Endodermal cell (in vitro differentiated cells): ENCODE measurements around the gene NAA10. TPM values are rescaled to one million over a fixed set of nuclear protein-coding genes. Genes with fewer than 3 reads are reported as not detected.

Experiments
- DNase-seq: peaks from one replicate; pipeline ENCODE4 v3.0.0-alpha.2; 2017
- H3K27ac ChIP-seq: 2 replicates; pipeline ENCODE4 v1.5.1; 2013; ENCODE audit warnings: mild to moderate bottlenecking, low read depth, low read length, moderate library complexity
- H3K27me3 ChIP-seq: 2 replicates; pipeline ENCODE4 v1.6.1; 2013; ENCODE audit warnings: mild to moderate bottlenecking, low read length, moderate library complexity; ENCODE audit not compliant: insufficient read depth, control insufficient read depth, poor library complexity, severe bottlenecking
- H3K36me3 ChIP-seq: 2 replicates; pipeline ENCODE4 v1.7.0; 2013; ENCODE audit warnings: mild to moderate bottlenecking, low read length, moderate library complexity; ENCODE audit not compliant: control insufficient read depth, insufficient read depth
- H3K4me1 ChIP-seq: one replicate; pipeline ENCODE4 v1.7.0; 2013; ENCODE audit warnings: low read length; ENCODE audit not compliant: control insufficient read depth, insufficient read depth
- H3K4me3 ChIP-seq: 2 replicates; pipeline ENCODE4 v1.5.1; 2013; ENCODE audit warnings: mild to moderate bottlenecking, low read length, moderate library complexity
- H3K9ac ChIP-seq: 2 replicates; pipeline ENCODE4 v1.6.1; 2013; ENCODE audit warnings: mild to moderate bottlenecking, low read length, moderate library complexity; ENCODE audit not compliant: poor library complexity, severe bottlenecking; ENCODE audit errors: extremely low read depth
- H3K9me3 ChIP-seq: 2 replicates; pipeline ENCODE4 v1.6.1; 2013; ENCODE audit warnings: mild to moderate bottlenecking, low read length, moderate library complexity; ENCODE audit not compliant: control insufficient read depth
- H3K27ac Mint-ChIP-seq: 2 replicates; pipeline ENCODE4 v1.8.0; 2020; ENCODE audit warnings: mixed read lengths
- H3K27me3 Mint-ChIP-seq: 2 replicates; pipeline ENCODE4 v1.8.0; 2021; ENCODE audit warnings: mild to moderate bottlenecking, mixed read lengths; ENCODE audit not compliant: insufficient read depth
- H3K36me3 Mint-ChIP-seq: 2 replicates; pipeline ENCODE4 v1.8.0; 2020; ENCODE audit warnings: low read depth, mixed read lengths
- H3K4me1 Mint-ChIP-seq: 2 replicates; pipeline ENCODE4 v1.8.0; 2020; ENCODE audit warnings: mixed read lengths
- H3K4me3 Mint-ChIP-seq: 2 replicates; pipeline ENCODE4 v1.8.0; 2020; ENCODE audit warnings: mild to moderate bottlenecking, moderate library complexity, mixed read lengths
- H3K9me3 Mint-ChIP-seq: 2 replicates; pipeline ENCODE4 v1.8.0; 2020; ENCODE audit warnings: mild to moderate bottlenecking, mixed read lengths
- WGBS, 2 experiments: methylation state at CpG; one replicate each; pipeline versions ENCODE4 v1.1.5 to v1.1.7; 2013; ENCODE audit warnings: missing lambda C conversion rate in 2 of 2, mixed read lengths in 1 of 2; ENCODE audit not compliant: insufficient coverage in 1 of 2, insufficient read length in 1 of 2; 5-methylcytosine and 5-hydroxymethylcytosine counted together
- total RNA-seq, 2 donors: library from RNA; stranded (reverse); fragmentation: NEBNext Ultra II Directional in 1 of 2; extraction: Animal tissue kit (Norgen Biotek cat#: 25700) in 1 of 2; gene quantifications; 2 replicates in 1 of 2; 3 replicates in 1 of 2; pipeline ENCODE4 v1.2.1, GENCODE V29; 2021
- TF ChIP-seq, protein P1 (sequence below): fragments of 200-600 bp; sonication (generic); conservative IDR thresholded peaks from 2 replicates; pipeline ENCODE4 v1.5.0; 2021; ENCODE audit warnings: antibody characterized with exemption, mild to moderate bottlenecking

The NAA10 gene
- total RNA-seq, 2 donors from 2014 or later = 91.6 to 99.3 TPM

DNA sequence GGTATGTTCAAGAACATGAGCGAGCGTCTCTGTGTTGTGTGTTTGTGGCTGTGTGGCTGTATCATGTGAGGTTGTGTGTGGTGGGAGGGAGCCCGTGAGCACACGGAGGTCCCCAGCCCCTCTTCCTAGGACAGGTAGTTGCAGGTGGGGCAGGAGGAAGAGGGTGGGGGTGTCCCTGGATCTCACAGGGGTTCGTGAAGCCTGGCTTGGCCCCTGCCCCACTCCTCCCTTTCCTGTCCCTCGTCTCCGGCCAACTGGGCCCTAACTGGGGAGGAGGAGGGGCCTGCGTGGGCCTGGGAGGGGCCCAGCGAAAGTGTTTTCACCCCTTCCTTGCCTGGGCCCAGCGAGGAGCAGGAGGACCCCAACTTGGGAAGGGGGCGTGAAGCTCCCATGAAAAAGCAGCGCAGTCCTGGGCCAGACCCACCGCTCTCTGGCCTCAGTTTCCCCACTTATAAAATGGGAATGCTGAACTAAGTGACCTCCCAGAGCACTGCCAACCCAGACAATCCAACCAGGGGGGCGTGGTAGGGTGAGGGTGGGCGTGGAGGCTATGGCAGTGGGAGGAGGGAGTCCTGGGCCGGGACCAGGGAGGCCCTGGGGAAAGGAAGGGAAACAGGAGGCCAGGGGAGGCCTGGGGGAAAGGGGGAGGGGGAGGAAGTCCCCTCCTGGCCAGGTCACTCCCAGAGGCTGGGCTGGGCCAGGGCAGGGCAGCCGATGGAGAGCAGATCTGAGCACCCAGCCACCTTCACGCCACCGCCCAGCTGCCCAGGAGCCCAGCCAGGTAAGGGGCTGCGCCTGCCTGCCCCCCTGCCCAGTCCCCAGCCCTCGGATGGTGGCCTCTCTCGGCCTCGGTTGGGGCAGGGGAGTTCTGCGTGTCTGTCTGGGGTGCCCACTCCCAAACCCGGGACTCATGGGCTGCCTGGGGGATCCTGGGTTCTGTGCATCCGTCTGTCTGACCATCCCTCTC, 30.6 kb downstream of the NAA10 start, which contains the start of gene AVPR2:
TSS of gene AVPR2 (plus strand) at position 683 of the 967 bp plus-strand sequence. CDS start 473 bp downstream, outside the sequence.
- H3K9ac ChIP-seq = no peak within 1 kb of the TSS
- no peaks in the 10 kb centered on the region for H3K4me1 ChIP-seq
- Mint-ChIP-seq H3K27ac (peak within 1 kb of the TSS; percentile 58), H3K27me3 (no peaks in the 10 kb centered on the region), H3K4me3 (no peak within 1 kb of the TSS), H3K36me3 (peaks cover 2% of the 10 kb centered on the region), H3K4me1 (peaks cover 10% of the 10 kb centered on the region), H3K9me3 (peaks cover 71% of the 10 kb centered on the region)
- no peaks in the 10 kb centered on the region for H3K9me3 ChIP-seq
- no peaks in the 10 kb centered on the region for H3K36me3 ChIP-seq
- TF ChIP-seq, protein P1, sequence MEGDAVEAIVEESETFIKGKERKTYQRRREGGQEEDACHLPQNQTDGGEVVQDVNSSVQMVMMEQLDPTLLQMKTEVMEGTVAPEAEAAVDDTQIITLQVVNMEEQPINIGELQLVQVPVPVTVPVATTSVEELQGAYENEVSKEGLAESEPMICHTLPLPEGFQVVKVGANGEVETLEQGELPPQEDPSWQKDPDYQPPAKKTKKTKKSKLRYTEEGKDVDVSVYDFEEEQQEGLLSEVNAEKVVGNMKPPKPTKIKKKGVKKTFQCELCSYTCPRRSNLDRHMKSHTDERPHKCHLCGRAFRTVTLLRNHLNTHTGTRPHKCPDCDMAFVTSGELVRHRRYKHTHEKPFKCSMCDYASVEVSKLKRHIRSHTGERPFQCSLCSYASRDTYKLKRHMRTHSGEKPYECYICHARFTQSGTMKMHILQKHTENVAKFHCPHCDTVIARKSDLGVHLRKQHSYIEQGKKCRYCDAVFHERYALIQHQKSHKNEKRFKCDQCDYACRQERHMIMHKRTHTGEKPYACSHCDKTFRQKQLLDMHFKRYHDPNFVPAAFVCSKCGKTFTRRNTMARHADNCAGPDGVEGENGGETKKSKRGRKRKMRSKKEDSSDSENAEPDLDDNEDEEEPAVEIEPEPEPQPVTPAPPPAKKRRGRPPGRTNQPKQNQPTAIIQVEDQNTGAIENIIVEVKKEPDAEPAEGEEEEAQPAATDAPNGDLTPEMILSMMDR = no peak
- H3K27ac ChIP-seq = no peak within 1 kb of the TSS
- peak; percentile 51 for DNase-seq
- no peaks in the 10 kb centered on the region for H3K27me3 ChIP-seq
- 87 to 93% methylated on average over 3 to 19 of the region's 26 CpGs for WGBS, 2 experiments
- H3K4me3 ChIP-seq = no peak within 1 kb of the TSS

DNA sequence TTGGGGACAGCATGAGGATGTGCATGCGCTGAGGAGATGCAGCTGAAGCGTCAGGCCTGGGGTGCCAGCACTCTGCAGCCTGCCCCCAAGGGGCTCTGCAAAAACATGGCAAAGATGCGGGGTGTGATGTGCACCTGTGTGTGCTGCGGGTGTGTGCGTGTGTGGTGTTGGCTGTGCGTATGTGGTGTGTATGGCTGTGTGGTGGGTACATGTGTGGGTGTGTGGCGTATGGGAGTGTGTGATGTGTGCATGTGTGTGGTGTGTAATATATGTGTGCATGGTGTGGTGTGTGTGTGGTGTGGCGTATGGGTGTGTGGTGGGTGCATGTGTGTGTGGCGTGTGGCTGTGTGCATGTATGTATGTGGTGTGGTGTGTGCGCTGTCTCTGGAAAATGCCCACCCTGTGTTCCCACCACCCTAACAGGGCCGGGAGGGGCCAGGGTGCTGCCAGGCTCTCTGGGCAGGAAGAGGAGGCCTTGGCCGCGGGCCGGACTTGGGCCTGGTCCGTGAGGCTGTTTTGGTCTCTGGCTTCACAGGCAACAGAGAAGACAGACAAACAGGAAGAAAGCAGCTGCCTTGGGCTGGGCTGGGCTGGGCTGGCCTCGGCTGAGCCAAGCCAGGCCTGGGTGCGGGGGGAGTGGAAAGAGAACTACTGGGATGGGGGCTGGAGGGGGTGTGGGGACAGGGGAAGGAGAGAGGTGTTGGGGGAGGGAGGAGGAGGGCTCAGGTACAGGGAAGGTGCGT, 31.4 kb downstream of the NAA10 start:
- H3K4me3 Mint-ChIP-seq = no peak overlapping the region
- no peaks in the 10 kb centered on the region for H3K27me3 ChIP-seq
- WGBS, 2 experiments = 86 to 88% methylated on average over 3 to 15 of the region's 18 CpGs
- no peaks in the 10 kb centered on the region for H3K36me3 ChIP-seq
- H3K9ac ChIP-seq = no peak overlapping the region
- no peaks in the 10 kb centered on the region for H3K27me3 Mint-ChIP-seq
- peaks cover 10% of the 10 kb centered on the region for H3K4me1 Mint-ChIP-seq
- H3K4me1 ChIP-seq = no peaks in the 10 kb centered on the region
- TF ChIP-seq, protein P1 = no peak
- peaks cover 70% of the 10 kb centered on the region for H3K9me3 Mint-ChIP-seq
- peak; percentile 54 for DNase-seq
- H3K4me3 ChIP-seq = no peak overlapping the region
- H3K27ac ChIP-seq = no peak overlapping the region
- H3K9me3 ChIP-seq = no peaks in the 10 kb centered on the region
- H3K36me3 Mint-ChIP-seq = no peaks in the 10 kb centered on the region
- H3K27ac Mint-ChIP-seq = peak overlapping the region; percentile 58

DNA sequence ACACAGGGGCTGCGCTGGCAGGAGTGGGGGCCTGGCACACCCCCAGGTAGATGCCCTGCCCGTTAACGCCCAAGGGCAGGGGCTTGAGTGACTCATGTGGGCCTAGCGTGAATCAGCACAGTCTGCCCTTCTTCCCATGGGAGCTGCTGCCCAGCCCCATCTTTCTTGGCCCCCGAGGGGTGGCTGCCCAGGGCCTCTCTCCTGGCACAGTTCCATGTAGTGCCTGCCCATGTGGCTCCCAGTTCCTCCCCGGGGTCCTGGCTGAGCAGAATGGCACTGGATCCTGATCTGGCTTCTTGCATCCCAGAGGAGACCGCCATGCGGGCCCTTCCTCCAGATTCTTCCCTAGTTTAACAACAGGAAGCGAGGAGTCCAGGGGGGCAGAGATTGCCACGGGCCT, 32.5 kb downstream of the NAA10 start:
- peaks cover 73% of the 10 kb centered on the region for H3K9me3 Mint-ChIP-seq
- Histone ChIP-seq H3K4me1 (no peaks in the 10 kb centered on the region), H3K36me3 (no peaks in the 10 kb centered on the region), H3K27me3 (no peaks in the 10 kb centered on the region), H3K9me3 (no peaks in the 10 kb centered on the region), H3K27ac (no peak overlapping the region), H3K9ac (no peak overlapping the region), H3K4me3 (no peak overlapping the region)
- no peak overlapping the region for H3K27ac Mint-ChIP-seq
- TF ChIP-seq, protein P1 = no peak
- peak; percentile 50 for DNase-seq
- no peaks in the 10 kb centered on the region for H3K36me3 Mint-ChIP-seq
- H3K27me3 Mint-ChIP-seq = no peaks in the 10 kb centered on the region
- H3K4me3 Mint-ChIP-seq = no peak overlapping the region
- 89% methylated on average over 10 of the region's 10 CpGs; no CpG with 5 or more reads in 1 of the 2 experiments for WGBS, 2 experiments
- peaks cover 10% of the 10 kb centered on the region for H3K4me1 Mint-ChIP-seq
